GM12875 (cell line): ENCODE results near the gene KCNJ11.

Experiments
- H3K4me3 ChIP-seq: one replicate; pipeline ENCODE4 v1.5.1; 2011; ENCODE audit warnings: low read depth, low read length, control low read depth
- CTCF ChIP-seq: IDR thresholded peaks from 2 replicates; pipeline ENCODE4 v1.5.1; 2011; ENCODE audit warnings: low read depth, mild to moderate bottlenecking, control low read depth, inconsistent platforms, low read length, moderate library complexity, borderline replicate concordance; ENCODE audit not compliant: insufficient read depth

The KCNJ11 gene

GRCh38 chr11:17366495-17366894 is 22.0 kb downstream of the KCNJ11 start:
- no peak for TF ChIP-seq CTCF
- H3K4me3 ChIP-seq = no peak overlapping the region

GRCh38 chr11:17354601-17354991 is 33.9 kb downstream of the KCNJ11 start:
- no peak overlapping the region for H3K4me3 ChIP-seq

GRCh38 chr11:17353821-17354600 is 34.4 kb downstream of the KCNJ11 start:
- no peak for TF ChIP-seq CTCF
- peak overlapping the region; percentile 55 for H3K4me3 ChIP-seq

More at GRCh38 chr11:17354601-17354991, 33.9 kb downstream of the KCNJ11 start:
- TF ChIP-seq CTCF = peak; percentile 41; the same call in 1 of the 2 replicates

GRCh38 chr11:17352950-17353820 is 35.3 kb downstream of the KCNJ11 start:
- TF ChIP-seq CTCF = no peak
- H3K4me3 ChIP-seq = peak overlapping the region; percentile 55

- no peak for TF ChIP-seq CTCF
- peak within 1 kb of the TSS; percentile 40 for H3K4me3 ChIP-seq
Observed at GRCh38 chr11:17351510-17352176, 36.8 kb downstream of the KCNJ11 start, which contains the start of gene NCR3LG1. TSS of gene NCR3LG1 (plus strand) at chr11:17351800. CDS start at chr11:17351970, 170 bp downstream.

- TF ChIP-seq CTCF = no peak
- no peak overlapping the region for H3K4me3 ChIP-seq
Observed at GRCh38 chr11:17351172-17351509, 37.3 kb downstream of the KCNJ11 start.
